HepG2 (cell line): ENCODE results near the gene PDGFD. TPM values are rescaled to one million over a fixed set of nuclear protein-coding genes. Genes with fewer than 3 reads are reported as not detected.

Experiments
- ATAC-seq: fragments of 200-7000 bp; cut with Tn5 transposase; 3 replicates; pipeline ENCODE4 v1.9.1; 2020; ENCODE audit warnings: mild to moderate bottlenecking, moderate library complexity
- BruUV-seq: library from RNA; stranded (reverse); fragments of 400-500 nt; replicated peaks from 2 replicates; lab custom pipeline; 2021; lab: Mats Ljungman, UMichigan
- CTCF ChIA-PET: fragments of 300-600 bp; formaldehyde crosslinking; extraction: SDS; loops from one replicate; lab custom pipeline; 2021; ENCODE audit warnings: low total read pairs, inconsistent platforms, low intra/inter-chr PET ratio; lab: Yijun Ruan, JAX
- POLR2A ChIA-PET: fragments of 350-600 bp; sonication (Branson Sonifier 250); formaldehyde crosslinking; loops from one replicate; lab custom pipeline; 2020; ENCODE audit warnings: antibody characterized with exemption, inconsistent platforms; lab: Yijun Ruan, JAX
- DNase-seq: peaks from one replicate; pipeline ENCODE4 v3.0.0-alpha.2; 2015; ENCODE audit warnings: low spot score
- FAIRE-seq: peaks from 3 replicates; lab custom pipeline; 2011; peaks lifted over from hg19 to GRCh38; lab: Jason Lieb, UNC
- H2AFZ ChIP-seq: one replicate; pipeline ENCODE4 v1.6.1; 2011; ENCODE audit warnings: low read length, inconsistent platforms
- H3K27ac ChIP-seq: fragments of 300-600 bp; 3 replicates; pipeline ENCODE4 v1.8.0; 2011; ENCODE audit warnings: mixed run types, mild to moderate bottlenecking, mixed read lengths, low read length, inconsistent platforms; ENCODE audit not compliant: insufficient read depth; ENCODE audit errors: extremely low read length
- H3K27me3 ChIP-seq, 2 experiments: fragments of 200-600 bp in 1 of 2; 2 replicates in 1 of 2; 3 replicates in 1 of 2; pipeline versions ENCODE4 v1.6.0 to v1.8.0; 2011; ENCODE audit warnings: low read length in 2 of 2, mild to moderate bottlenecking in 2 of 2, moderate library complexity in 2 of 2, inconsistent platforms in 1 of 2; ENCODE audit not compliant: insufficient read depth in 2 of 2, control insufficient read depth in 1 of 2
- H3K36me3 ChIP-seq, 2 experiments: fragments of 200-600 bp in 1 of 2; replicated peaks in 1 of 2; 2 replicates in 1 of 2; 3 replicates in 1 of 2; pipeline versions ENCODE4 v1.5.1 to v1.8.0; 2011; ENCODE audit warnings: low read length in 2 of 2, inconsistent platforms in 1 of 2; ENCODE audit not compliant: insufficient read depth in 2 of 2, control insufficient read depth in 1 of 2
- H3K4me1 ChIP-seq: 2 replicates; pipeline ENCODE4 v1.5.1; 2012; ENCODE audit warnings: low read length, inconsistent platforms; ENCODE audit not compliant: insufficient read depth
- H3K4me2 ChIP-seq: 2 replicates; pipeline ENCODE4 v1.6.0; 2011; ENCODE audit warnings: low read depth, low read length, inconsistent platforms
- H3K4me3 ChIP-seq, 3 experiments: fragments of 200-600 bp in 1 of 3; sonication (generic), shearing (Covaris generic) in 1 of 3; replicated peaks in 1 of 3; 2 replicates each; pipeline ENCODE4 v1.5.1; 2011 to 2016; ENCODE audit warnings: low read length in 3 of 3, inconsistent platforms in 2 of 3, low read depth in 2 of 3, mild to moderate bottlenecking in 2 of 3, control low read depth in 1 of 3, mixed read lengths in 1 of 3; ENCODE audit not compliant: insufficient read depth in 1 of 3
- H3K79me2 ChIP-seq: one replicate; pipeline ENCODE4 v1.6.1; 2011; ENCODE audit warnings: low read length, inconsistent platforms; ENCODE audit not compliant: insufficient read depth
- H3K9ac ChIP-seq: 2 replicates; pipeline ENCODE4 v1.6.0; 2011; ENCODE audit warnings: mild to moderate bottlenecking, low read depth, low read length, inconsistent platforms; ENCODE audit not compliant: insufficient read depth
- H3K9me3 ChIP-seq: 2 replicates; pipeline ENCODE4 v1.5.1; 2012; ENCODE audit warnings: mild to moderate bottlenecking, low read length
- H4K20me1 ChIP-seq: 2 replicates; pipeline ENCODE4 v1.6.0; 2011; ENCODE audit warnings: inconsistent platforms, mild to moderate bottlenecking, low read length, moderate library complexity; ENCODE audit not compliant: insufficient read depth
- KDM2A ChIP-seq: sonication (generic); formaldehyde crosslinking; IDR thresholded peaks from 2 replicates; pipeline ENCODE4 v1.4.0; 2020; ENCODE audit warnings: low read depth, missing genetic modification reagents, borderline replicate concordance
- KLF9 ChIP-seq: IDR thresholded peaks from 2 replicates; pipeline ENCODE4 v1.6.1; 2016; ENCODE audit warnings: low read depth
- ONECUT2 ChIP-seq: sonication (generic); formaldehyde crosslinking; IDR thresholded peaks from 2 replicates; pipeline ENCODE4 v1.4.0; 2020; ENCODE audit warnings: missing genetic modification reagents
- PHB2 ChIP-seq: fragments of 450-650 bp; IDR thresholded peaks from 2 replicates; pipeline ENCODE4 v1.6.1; 2018; ENCODE audit not compliant: partially characterized antibody
- RXRB ChIP-seq: IDR thresholded peaks from 2 replicates; pipeline ENCODE4 v1.6.1; 2016; ENCODE audit warnings: borderline replicate concordance, missing genetic modification reagents, missing compliant biosample characterization
- SYNCRIP ChIP-seq: fragments of 200-400 bp; formaldehyde crosslinking; IDR thresholded peaks from 2 replicates; pipeline ENCODE4 v1.6.1; 2018; ENCODE audit warnings: mild to moderate bottlenecking, low read depth, low read length; ENCODE audit not compliant: insufficient read depth
- ZFP82 ChIP-seq: sonication (generic); formaldehyde crosslinking; IDR thresholded peaks from 2 replicates; pipeline ENCODE4 v1.5.1; 2020; ENCODE audit warnings: mild to moderate bottlenecking, missing genetic modification reagents, borderline replicate concordance
- ZNF552 ChIP-seq: sonication (generic); formaldehyde crosslinking; IDR thresholded peaks from 2 replicates; pipeline ENCODE4 v1.9.0; 2022; ENCODE audit warnings: missing genetic modification reagents, mild to moderate bottlenecking, borderline replicate concordance
- ZNF737 ChIP-seq: sonication (generic); formaldehyde crosslinking; IDR thresholded peaks from 2 replicates; pipeline ENCODE4 v1.5.0; 2020; ENCODE audit warnings: missing genetic modification reagents, mild to moderate bottlenecking, borderline replicate concordance
- ZNF747 ChIP-seq: sonication (generic); formaldehyde crosslinking; IDR thresholded peaks from 2 replicates; pipeline ENCODE4 v1.8.1; 2023; ENCODE audit warnings: missing genetic modification reagents, mild to moderate bottlenecking, borderline replicate concordance
- ZNF891 ChIP-seq: sonication (generic); formaldehyde crosslinking; IDR thresholded peaks from 2 replicates; pipeline ENCODE4 v1.5.0; 2020; ENCODE audit warnings: mild to moderate bottlenecking, missing genetic modification reagents
- WGBS: methylation state at CpG from one replicate; pipeline ENCODE4 v1.1.6; 2017; ENCODE audit warnings: low lambda C conversion rate; 5-methylcytosine and 5-hydroxymethylcytosine counted together
- in situ Hi-C: cut with HindIII; loops from 2 replicates; pipeline ENCODE4 v1.10.0; 2017; ENCODE audit warnings: low pct_unique_long_range_greater_than_20kb; ENCODE audit not compliant: extremely low pct_ligation_motif_present
- intact Hi-C: fragments of 100-400 bp; cut with micrococcal nuclease; formaldehyde crosslinking; loops from one replicate; pipeline ENCODE4 v1.10.0; 2022; ENCODE audit not compliant: unreplicated experiment
- polyA plus RNA-seq, 8 experiments: library from polyadenylated mRNA; depleted of rRNA in 3 of 8; stranded (reverse) in 7 of 8; unstranded in 1 of 8; fragments of >200 nt; fragmentation: Illumina TruSeq in 4 of 8; extraction: Trizol in 4 of 8; gene quantifications; 2 replicates each; pipeline versions ENCODE4 v1.2.1 to v1.2.3, GENCODE V29; 2011 to 2016; ENCODE audit warnings: low read depth in 4 of 8, missing spikeins in 1 of 8, mixed read lengths in 1 of 8; ENCODE audit not compliant: insufficient read depth in 1 of 8
- total RNA-seq, 5 experiments: library from RNA; depleted of rRNA; stranded (reverse); fragments of >200 nt; fragmentation: Illumina TruSeq; extraction: Trizol; gene quantifications; 2 replicates each; pipeline ENCODE4 v1.2.3, GENCODE V29; 2016; ENCODE audit warnings: low read depth in 1 of 5
- TF ChIP-seq, protein P1 (sequence below): sonication (generic); formaldehyde crosslinking; IDR thresholded peaks from 2 replicates; pipeline ENCODE4 v1.8.1; 2022; ENCODE audit warnings: mild to moderate bottlenecking, missing genetic modification reagents
- TF ChIP-seq, protein P2 (sequence below): sonication (generic); formaldehyde crosslinking; IDR thresholded peaks from 2 replicates; pipeline ENCODE4 v1.5.1; 2020; ENCODE audit warnings: missing genetic modification reagents, mild to moderate bottlenecking, borderline replicate concordance
- TF ChIP-seq, protein P3 (sequence below): sonication (generic); formaldehyde crosslinking; conservative IDR thresholded peaks from 2 replicates; pipeline ENCODE4 v1.4.0; 2020; ENCODE audit warnings: mild to moderate bottlenecking, missing genetic modification reagents, moderate library complexity

PDGFD gene
- total and polyA plus RNA-seq, 2 of the 13 experiments (the other 11 are each of a cell fraction or from before 2014, with no cell fraction given): 0.09 to 0.29 TPM

GRCh38 chr11:104096900-104097299 is 67.0 kb downstream of the PDGFD start:
- H3K79me2 ChIP-seq: no peaks in the 10 kb centered on the region
- FAIRE-seq (no peak), ATAC-seq (no peak), DNase-seq (no peak)
- intact Hi-C loops (no loop called here), in situ Hi-C loops (no loop called here)
- TF ChIP-seq ZFP82 (no peak), ZNF747 (no peak), KDM2A (CRISPR knock-in tag) (no peak), KLF9 (CRISPR knock-in tag) (no peak), SYNCRIP (no peak), RXRB (CRISPR knock-in tag) (no peak), ZNF891 (no peak), ZNF552 (CRISPR knock-in tag) (no peak), PHB2 (no peak), ONECUT2 (CRISPR knock-in tag) (no peak), ZNF737 (CRISPR knock-in tag) (no peak)
- TF ChIP-seq, protein P1, sequence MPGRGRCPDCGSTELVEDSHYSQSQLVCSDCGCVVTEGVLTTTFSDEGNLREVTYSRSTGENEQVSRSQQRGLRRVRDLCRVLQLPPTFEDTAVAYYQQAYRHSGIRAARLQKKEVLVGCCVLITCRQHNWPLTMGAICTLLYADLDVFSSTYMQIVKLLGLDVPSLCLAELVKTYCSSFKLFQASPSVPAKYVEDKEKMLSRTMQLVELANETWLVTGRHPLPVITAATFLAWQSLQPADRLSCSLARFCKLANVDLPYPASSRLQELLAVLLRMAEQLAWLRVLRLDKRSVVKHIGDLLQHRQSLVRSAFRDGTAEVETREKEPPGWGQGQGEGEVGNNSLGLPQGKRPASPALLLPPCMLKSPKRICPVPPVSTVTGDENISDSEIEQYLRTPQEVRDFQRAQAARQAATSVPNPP (CRISPR knock-in tag): no peak
- TF ChIP-seq, protein P2, sequence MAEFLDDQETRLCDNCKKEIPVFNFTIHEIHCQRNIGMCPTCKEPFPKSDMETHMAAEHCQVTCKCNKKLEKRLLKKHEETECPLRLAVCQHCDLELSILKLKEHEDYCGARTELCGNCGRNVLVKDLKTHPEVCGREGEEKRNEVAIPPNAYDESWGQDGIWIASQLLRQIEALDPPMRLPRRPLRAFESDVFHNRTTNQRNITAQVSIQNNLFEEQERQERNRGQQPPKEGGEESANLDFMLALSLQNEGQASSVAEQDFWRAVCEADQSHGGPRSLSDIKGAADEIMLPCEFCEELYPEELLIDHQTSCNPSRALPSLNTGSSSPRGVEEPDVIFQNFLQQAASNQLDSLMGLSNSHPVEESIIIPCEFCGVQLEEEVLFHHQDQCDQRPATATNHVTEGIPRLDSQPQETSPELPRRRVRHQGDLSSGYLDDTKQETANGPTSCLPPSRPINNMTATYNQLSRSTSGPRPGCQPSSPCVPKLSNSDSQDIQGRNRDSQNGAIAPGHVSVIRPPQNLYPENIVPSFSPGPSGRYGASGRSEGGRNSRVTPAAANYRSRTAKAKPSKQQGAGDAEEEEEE (CRISPR knock-in tag): no peak
- TF ChIP-seq, protein P3, sequence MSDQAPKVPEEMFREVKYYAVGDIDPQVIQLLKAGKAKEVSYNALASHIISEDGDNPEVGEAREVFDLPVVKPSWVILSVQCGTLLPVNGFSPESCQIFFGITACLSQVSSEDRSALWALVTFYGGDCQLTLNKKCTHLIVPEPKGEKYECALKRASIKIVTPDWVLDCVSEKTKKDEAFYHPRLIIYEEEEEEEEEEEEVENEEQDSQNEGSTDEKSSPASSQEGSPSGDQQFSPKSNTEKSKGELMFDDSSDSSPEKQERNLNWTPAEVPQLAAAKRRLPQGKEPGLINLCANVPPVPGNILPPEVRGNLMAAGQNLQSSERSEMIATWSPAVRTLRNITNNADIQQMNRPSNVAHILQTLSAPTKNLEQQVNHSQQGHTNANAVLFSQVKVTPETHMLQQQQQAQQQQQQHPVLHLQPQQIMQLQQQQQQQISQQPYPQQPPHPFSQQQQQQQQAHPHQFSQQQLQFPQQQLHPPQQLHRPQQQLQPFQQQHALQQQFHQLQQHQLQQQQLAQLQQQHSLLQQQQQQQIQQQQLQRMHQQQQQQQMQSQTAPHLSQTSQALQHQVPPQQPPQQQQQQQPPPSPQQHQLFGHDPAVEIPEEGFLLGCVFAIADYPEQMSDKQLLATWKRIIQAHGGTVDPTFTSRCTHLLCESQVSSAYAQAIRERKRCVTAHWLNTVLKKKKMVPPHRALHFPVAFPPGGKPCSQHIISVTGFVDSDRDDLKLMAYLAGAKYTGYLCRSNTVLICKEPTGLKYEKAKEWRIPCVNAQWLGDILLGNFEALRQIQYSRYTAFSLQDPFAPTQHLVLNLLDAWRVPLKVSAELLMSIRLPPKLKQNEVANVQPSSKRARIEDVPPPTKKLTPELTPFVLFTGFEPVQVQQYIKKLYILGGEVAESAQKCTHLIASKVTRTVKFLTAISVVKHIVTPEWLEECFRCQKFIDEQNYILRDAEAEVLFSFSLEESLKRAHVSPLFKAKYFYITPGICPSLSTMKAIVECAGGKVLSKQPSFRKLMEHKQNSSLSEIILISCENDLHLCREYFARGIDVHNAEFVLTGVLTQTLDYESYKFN: no peak
- H3K27me3 ChIP-seq: no peaks in the 10 kb centered on the region
- no peaks in the 10 kb centered on the region for H4K20me1 ChIP-seq
- H3K4me3 ChIP-seq: no peak overlapping the region
- H3K4me1 ChIP-seq: no peaks in the 10 kb centered on the region
- no peaks in the 10 kb centered on the region for H3K36me3 ChIP-seq
- no peak overlapping the region for H3K9ac ChIP-seq
- BruUV-seq: no TSS peak
- H2AFZ ChIP-seq: no peak overlapping the region
- H3K27ac ChIP-seq: no peak overlapping the region
- no peak overlapping the region for H3K4me2 ChIP-seq
- ChIA-PET POLR2A (no interaction called here), CTCF (no interaction called here)
- 2% methylated on average over 4 of the region's 4 CpGs for WGBS
- H3K9me3 ChIP-seq: no peaks in the 10 kb centered on the region
